ENCODE measurements around the gene PDIA6.

The PDIA6 gene

DNA sequence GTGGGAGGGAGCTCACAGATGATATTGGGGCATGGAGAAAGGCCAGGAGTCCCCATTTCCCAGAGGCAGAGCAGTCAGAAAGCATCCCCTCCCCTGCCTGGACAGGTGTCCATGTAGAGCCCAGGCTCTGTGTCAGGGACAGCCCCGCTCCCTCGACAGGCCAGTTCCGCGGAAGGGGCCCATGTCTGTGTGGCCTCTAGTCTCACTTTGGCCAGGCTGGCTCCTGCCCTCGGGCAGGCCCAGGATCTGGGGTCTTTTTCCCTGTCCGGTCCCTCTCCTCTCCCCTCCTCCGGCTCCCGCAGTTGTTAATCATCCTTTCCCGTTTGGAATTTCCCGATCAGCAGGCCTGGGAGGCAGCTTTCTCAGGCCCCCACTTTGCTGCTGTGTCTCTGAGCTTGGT, 20.4 kb upstream of the PDIA6 start:
- no peak overlapping the region for H3K4me2 ChIP-seq (ENCODE audit: insufficient read depth, low read length, poor library complexity, severe bottlenecking)
- peak overlapping the region; percentile 59 for H2BK5ac ChIP-seq (ENCODE audit: low read length)
- H2AK5ac ChIP-seq (ENCODE audit: low read depth, low read length), result peak overlapping the region; percentile 20
- peaks cover 2 to 25% of the 10 kb centered on the region in 2 donors for H3K4me1 ChIP-seq (ENCODE audit: control insufficient read depth in 2 of 2, insufficient read depth in 1 of 2, low read depth in 1 of 2, low read length in 2 of 2)
- H3K4ac ChIP-seq (ENCODE audit: low read length), result no peak overlapping the region
- H3K79me1 ChIP-seq (ENCODE audit: low read depth, low read length), result no peaks in the 10 kb centered on the region
- no peak overlapping the region for H3K18ac ChIP-seq (ENCODE audit: low read length)
- no peak overlapping the region for H2BK120ac ChIP-seq (ENCODE audit: low read depth, low read length)
- H3K27ac ChIP-seq (replicated peaks; ENCODE audit: low read length), result no peak overlapping the region
- H2AFZ ChIP-seq (ENCODE audit: low read length), result no peak overlapping the region
- H3K27me3 ChIP-seq (ENCODE audit: control insufficient read depth in 3 of 3, insufficient read depth in 3 of 3, low read depth in 1 of 3, low read length in 3 of 3), result peaks cover 0 to 59% (median 11%) of the 10 kb centered on the region in 3 experiments
- no peaks in the 10 kb centered on the region for H3K36me3 ChIP-seq (replicated peaks in 1 of 2; ENCODE audit: control insufficient read depth in 2 of 2, insufficient read depth in 2 of 2, low read length in 2 of 2)
- H3K4me3 ChIP-seq (ENCODE audit: low read length in 2 of 2), result no peak overlapping the region
- peak overlapping the region; percentile 25 for H3K14ac ChIP-seq (ENCODE audit: low read length)
- no peak overlapping the region for H3K23ac ChIP-seq (ENCODE audit: low read depth, low read length, poor library complexity)
- no CpG with 5 or more reads among the region's 10 CpGs for WGBS, 2 donors (ENCODE audit: extremely low coverage in 2 of 2, insufficient read length in 2 of 2, insufficient replicate concordance in 1 of 2)
- no peaks in the 10 kb centered on the region for H3K9me3 ChIP-seq (replicated peaks in 1 of 2; ENCODE audit: control insufficient read depth in 2 of 2, insufficient read depth in 1 of 2, low read depth in 1 of 2, low read length in 2 of 2)
- H3K9ac ChIP-seq (ENCODE audit: low read depth, low read length, poor library complexity), result no peak overlapping the region
- DNase-seq (ENCODE audit: low spot score), result no peak
- H4K8ac ChIP-seq (ENCODE audit: low read depth, low read length), result no peak overlapping the region
- peak overlapping the region; percentile 71 for H2BK15ac ChIP-seq (ENCODE audit: low read length)
- H2BK12ac ChIP-seq (ENCODE audit: low read length), result peak overlapping the region; percentile 7
- no peak overlapping the region for H4K91ac ChIP-seq (ENCODE audit: low read depth, low read length, poor library complexity)

GRCh38 chr2:10832203-10832936, 19.8 kb upstream of the PDIA6 start:
- Histone ChIP-seq H3K14ac (ENCODE audit: low read length) (peak overlapping the region; percentile 25), H3K4me3 (ENCODE audit: low read length in 2 of 2) (peak overlapping the region in 1 of 2 donors; percentile 47), H3K36me3 (replicated peaks in 1 of 2; ENCODE audit: control insufficient read depth in 2 of 2, insufficient read depth in 2 of 2, low read length in 2 of 2) (no peaks in the 10 kb centered on the region), H2AFZ (ENCODE audit: low read length) (peak overlapping the region; percentile 80), H3K23ac (ENCODE audit: low read depth, low read length, poor library complexity) (peak overlapping the region; percentile 68), H2BK5ac (ENCODE audit: low read length) (no peak overlapping the region), H4K91ac (ENCODE audit: low read depth, low read length, poor library complexity) (no peak overlapping the region), H3K4me1 (ENCODE audit: control insufficient read depth in 2 of 2, insufficient read depth in 1 of 2, low read depth in 1 of 2, low read length in 2 of 2) (peaks cover 2 to 25% of the 10 kb centered on the region in 2 donors), H2BK12ac (ENCODE audit: low read length) (peak overlapping the region; percentile 14), H3K9me3 (replicated peaks in 1 of 2; ENCODE audit: control insufficient read depth in 2 of 2, insufficient read depth in 1 of 2, low read depth in 1 of 2, low read length in 2 of 2) (no peaks in the 10 kb centered on the region), H3K18ac (ENCODE audit: low read length) (peak overlapping the region; percentile 81), H2AK5ac (ENCODE audit: low read depth, low read length) (peak overlapping the region; percentile 20), H2BK15ac (ENCODE audit: low read length) (peak overlapping the region; percentile 71), H4K8ac (ENCODE audit: low read depth, low read length) (no peak overlapping the region), H3K79me1 (ENCODE audit: low read depth, low read length) (no peaks in the 10 kb centered on the region), H3K4ac (ENCODE audit: low read length) (no peak overlapping the region), H2BK120ac (ENCODE audit: low read depth, low read length) (no peak overlapping the region), H3K9ac (ENCODE audit: low read depth, low read length, poor library complexity) (peak overlapping the region; percentile 61), H3K27me3 (ENCODE audit: control insufficient read depth in 3 of 3, insufficient read depth in 3 of 3, low read depth in 1 of 3, low read length in 3 of 3) (peaks cover 0 to 54% (median 11%) of the 10 kb centered on the region in 3 experiments), H3K4me2 (ENCODE audit: insufficient read depth, low read length, poor library complexity, severe bottlenecking) (peak overlapping the region; percentile 85), H3K27ac (replicated peaks; ENCODE audit: low read length) (no peak overlapping the region)
- no CpG with 5 or more reads among the region's 30 CpGs for WGBS, 2 donors (ENCODE audit: extremely low coverage in 2 of 2, insufficient read length in 2 of 2, insufficient replicate concordance in 1 of 2)
- peak; percentile 81 for DNase-seq (ENCODE audit: low spot score)

DNA sequence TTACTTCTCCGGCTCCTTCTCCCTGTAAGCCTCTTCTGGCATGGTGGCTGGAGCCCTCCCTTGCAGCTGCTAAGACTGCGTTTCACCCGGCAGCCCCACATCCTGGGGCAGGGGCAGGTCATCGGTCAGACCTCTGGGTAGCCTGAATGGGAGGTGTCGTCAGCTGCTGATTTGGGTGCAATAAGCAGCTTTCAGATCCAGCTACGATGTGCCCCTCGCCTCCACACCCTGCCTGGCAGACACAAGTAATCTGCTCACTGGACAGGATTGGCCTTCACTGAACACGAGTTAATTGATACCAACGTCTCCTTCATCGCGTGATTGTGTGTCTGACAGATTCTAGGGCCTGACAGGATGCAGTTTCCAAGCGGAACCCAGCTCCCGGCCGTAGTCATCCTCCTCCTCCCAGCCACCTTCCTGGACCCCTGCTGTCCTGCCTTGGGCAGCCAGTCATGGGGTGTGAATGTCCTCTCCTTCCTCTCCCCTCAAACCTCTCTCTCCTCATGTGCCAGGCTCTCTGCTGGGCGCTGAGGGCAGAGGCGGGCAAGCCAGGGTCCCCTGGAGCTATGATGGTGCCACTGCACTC, 18.9 kb upstream of the PDIA6 start:
- H2AK5ac ChIP-seq (ENCODE audit: low read depth, low read length), result peak overlapping the region; percentile 73
- H3K4ac ChIP-seq (ENCODE audit: low read length), result no peak overlapping the region
- H3K4me3 ChIP-seq (ENCODE audit: low read length in 2 of 2), result no peak overlapping the region
- H4K8ac ChIP-seq (ENCODE audit: low read depth, low read length), result no peak overlapping the region
- H3K79me1 ChIP-seq (ENCODE audit: low read depth, low read length), result no peaks in the 10 kb centered on the region
- peak overlapping the region; percentile 14 for H3K14ac ChIP-seq (ENCODE audit: low read length)
- peaks cover 0 to 51% (median 11%) of the 10 kb centered on the region in 3 experiments for H3K27me3 ChIP-seq (ENCODE audit: control insufficient read depth in 3 of 3, insufficient read depth in 3 of 3, low read depth in 1 of 3, low read length in 3 of 3)
- no peak for DNase-seq (ENCODE audit: low spot score)
- H2BK120ac ChIP-seq (ENCODE audit: low read depth, low read length), result no peak overlapping the region
- H3K9ac ChIP-seq (ENCODE audit: low read depth, low read length, poor library complexity), result no peak overlapping the region
- no peak overlapping the region for H3K4me2 ChIP-seq (ENCODE audit: insufficient read depth, low read length, poor library complexity, severe bottlenecking)
- H3K18ac ChIP-seq (ENCODE audit: low read length), result no peak overlapping the region
- H3K36me3 ChIP-seq (replicated peaks in 1 of 2; ENCODE audit: control insufficient read depth in 2 of 2, insufficient read depth in 2 of 2, low read length in 2 of 2), result no peaks in the 10 kb centered on the region
- H2BK5ac ChIP-seq (ENCODE audit: low read length), result no peak overlapping the region
- peaks cover 2 to 25% of the 10 kb centered on the region in 2 donors for H3K4me1 ChIP-seq (ENCODE audit: control insufficient read depth in 2 of 2, insufficient read depth in 1 of 2, low read depth in 1 of 2, low read length in 2 of 2)
- no peak overlapping the region for H3K27ac ChIP-seq (replicated peaks; ENCODE audit: low read length)
- peak overlapping the region; percentile 39 for H2BK15ac ChIP-seq (ENCODE audit: low read length)
- H2BK12ac ChIP-seq (ENCODE audit: low read length), result no peak overlapping the region
- no peak overlapping the region for H3K23ac ChIP-seq (ENCODE audit: low read depth, low read length, poor library complexity)
- no CpG with 5 or more reads among the region's 16 CpGs for WGBS, 2 donors (ENCODE audit: extremely low coverage in 2 of 2, insufficient read length in 2 of 2, insufficient replicate concordance in 1 of 2)
- H2AFZ ChIP-seq (ENCODE audit: low read length), result peak overlapping the region; percentile 77
- no peak overlapping the region for H4K91ac ChIP-seq (ENCODE audit: low read depth, low read length, poor library complexity)
- H3K9me3 ChIP-seq (replicated peaks in 1 of 2; ENCODE audit: control insufficient read depth in 2 of 2, insufficient read depth in 1 of 2, low read depth in 1 of 2, low read length in 2 of 2), result no peaks in the 10 kb centered on the region

DNA sequence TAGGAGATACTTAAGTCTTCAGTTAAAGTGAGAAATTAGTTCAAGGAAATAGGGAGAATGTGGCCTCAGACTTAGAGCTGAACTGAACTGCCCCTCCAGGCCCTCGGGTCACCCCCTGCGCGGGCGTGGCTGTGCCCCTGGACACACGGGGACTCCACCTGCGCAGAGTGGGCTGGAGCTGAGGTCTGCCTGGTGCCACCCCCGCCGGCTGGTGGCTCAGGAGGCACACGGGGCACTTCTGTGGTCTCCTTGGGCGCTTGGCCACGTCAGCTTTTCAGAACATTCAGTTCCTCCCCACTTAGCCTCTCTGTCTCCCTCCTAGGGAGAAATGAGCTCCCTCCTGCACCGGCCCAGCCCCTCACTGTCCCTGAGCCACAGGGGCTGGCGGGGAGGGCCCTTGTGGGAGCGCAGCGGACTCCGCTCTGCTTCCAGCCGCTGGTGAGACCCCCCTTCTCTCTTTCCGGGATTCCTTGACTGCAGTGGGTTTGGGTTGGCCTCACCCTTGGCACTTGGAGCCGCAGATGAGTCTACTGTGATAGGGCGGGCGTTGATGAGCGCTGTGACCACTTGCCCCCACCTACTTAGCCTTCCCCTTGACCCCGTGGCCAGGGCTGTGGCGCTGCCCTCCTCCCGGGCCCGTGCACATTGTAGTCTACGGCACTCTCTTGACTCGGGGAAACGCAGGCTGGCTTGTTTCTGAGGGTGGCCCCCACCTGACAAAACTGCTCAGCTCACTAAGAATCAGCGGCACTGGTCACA, 18.2 kb upstream of the PDIA6 start:
- H3K23ac ChIP-seq (ENCODE audit: low read depth, low read length, poor library complexity), result no peak overlapping the region
- peak overlapping the region; percentile 4 for H3K14ac ChIP-seq (ENCODE audit: low read length)
- peak overlapping the region; percentile 40 for H3K18ac ChIP-seq (ENCODE audit: low read length)
- no peak overlapping the region for H4K91ac ChIP-seq (ENCODE audit: low read depth, low read length, poor library complexity)
- H3K79me1 ChIP-seq (ENCODE audit: low read depth, low read length), result no peaks in the 10 kb centered on the region
- no peak overlapping the region for H3K4me2 ChIP-seq (ENCODE audit: insufficient read depth, low read length, poor library complexity, severe bottlenecking)
- peaks cover 2 to 25% of the 10 kb centered on the region in 2 donors for H3K4me1 ChIP-seq (ENCODE audit: control insufficient read depth in 2 of 2, insufficient read depth in 1 of 2, low read depth in 1 of 2, low read length in 2 of 2)
- no peak overlapping the region for H3K4ac ChIP-seq (ENCODE audit: low read length)
- no peak overlapping the region for H2BK5ac ChIP-seq (ENCODE audit: low read length)
- H2BK15ac ChIP-seq (ENCODE audit: low read length), result peak overlapping the region; percentile 39
- no peak overlapping the region for H2BK120ac ChIP-seq (ENCODE audit: low read depth, low read length)
- H4K8ac ChIP-seq (ENCODE audit: low read depth, low read length), result no peak overlapping the region
- no peak for DNase-seq (ENCODE audit: low spot score)
- no CpG with 5 or more reads among the region's 30 CpGs for WGBS, 2 donors (ENCODE audit: extremely low coverage in 2 of 2, insufficient read length in 2 of 2, insufficient replicate concordance in 1 of 2)
- no peak overlapping the region for H3K9ac ChIP-seq (ENCODE audit: low read depth, low read length, poor library complexity)
- peak overlapping the region; percentile 73 for H2AK5ac ChIP-seq (ENCODE audit: low read depth, low read length)
- H3K27ac ChIP-seq (replicated peaks; ENCODE audit: low read length), result no peak overlapping the region
- peak overlapping the region; percentile 77 for H2AFZ ChIP-seq (ENCODE audit: low read length)
- H3K4me3 ChIP-seq (ENCODE audit: low read length in 2 of 2), result no peak overlapping the region
- no peaks in the 10 kb centered on the region for H3K9me3 ChIP-seq (replicated peaks in 1 of 2; ENCODE audit: control insufficient read depth in 2 of 2, insufficient read depth in 1 of 2, low read depth in 1 of 2, low read length in 2 of 2)
- H3K36me3 ChIP-seq (replicated peaks in 1 of 2; ENCODE audit: control insufficient read depth in 2 of 2, insufficient read depth in 2 of 2, low read length in 2 of 2), result no peaks in the 10 kb centered on the region
- H3K27me3 ChIP-seq (ENCODE audit: control insufficient read depth in 3 of 3, insufficient read depth in 3 of 3, low read depth in 1 of 3, low read length in 3 of 3), result peaks cover 0 to 55% (median 11%) of the 10 kb centered on the region in 3 experiments
- peak overlapping the region; percentile 88 for H2BK12ac ChIP-seq (ENCODE audit: low read length)
